ENCODE results near the gene LMX1B.

LMX1B gene

DNA sequence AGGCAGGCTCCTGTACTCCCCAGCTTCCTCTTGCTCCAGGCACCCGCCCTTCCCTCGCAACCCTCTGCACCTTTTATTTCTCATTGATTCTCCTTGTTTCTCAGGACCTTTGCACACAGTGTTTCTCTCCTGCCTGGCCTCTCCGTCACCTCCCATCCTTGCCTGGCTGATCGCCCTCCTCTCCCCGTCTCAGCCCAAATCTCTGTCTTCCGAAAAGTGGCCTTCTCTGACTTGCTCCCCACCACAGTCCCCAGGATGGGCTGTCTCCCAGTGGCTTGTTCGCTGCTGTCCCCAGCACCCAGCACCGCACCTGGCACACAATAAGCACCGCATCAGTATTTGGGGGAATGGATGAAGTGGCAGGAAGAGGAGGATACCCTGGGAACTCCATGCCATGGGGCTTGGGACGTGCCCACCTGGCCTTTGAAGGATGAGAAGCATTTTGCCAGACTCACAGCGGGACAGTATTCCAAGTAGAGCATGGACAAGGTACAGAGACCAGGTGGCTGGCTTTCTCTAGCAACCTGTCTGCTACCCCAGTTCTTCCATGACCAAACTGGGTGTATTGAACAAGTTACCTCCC is 62.5 kb downstream of the LMX1B start:
- Histone ChIP-seq H3K4me3 (replicated peaks; ENCODE audit: insufficient read depth, low read length) (no peak overlapping the region), H3K27ac (replicated peaks) (no peak overlapping the region), H3K27me3 (ENCODE audit: insufficient read depth, poor library complexity, severe bottlenecking) (peaks cover 54% of the 10 kb centered on the region)
- DNase-seq (ENCODE audit: low read depth in 1 of 2, low spot score in 1 of 2), result no peak
- TF ChIP-seq, protein P1, sequence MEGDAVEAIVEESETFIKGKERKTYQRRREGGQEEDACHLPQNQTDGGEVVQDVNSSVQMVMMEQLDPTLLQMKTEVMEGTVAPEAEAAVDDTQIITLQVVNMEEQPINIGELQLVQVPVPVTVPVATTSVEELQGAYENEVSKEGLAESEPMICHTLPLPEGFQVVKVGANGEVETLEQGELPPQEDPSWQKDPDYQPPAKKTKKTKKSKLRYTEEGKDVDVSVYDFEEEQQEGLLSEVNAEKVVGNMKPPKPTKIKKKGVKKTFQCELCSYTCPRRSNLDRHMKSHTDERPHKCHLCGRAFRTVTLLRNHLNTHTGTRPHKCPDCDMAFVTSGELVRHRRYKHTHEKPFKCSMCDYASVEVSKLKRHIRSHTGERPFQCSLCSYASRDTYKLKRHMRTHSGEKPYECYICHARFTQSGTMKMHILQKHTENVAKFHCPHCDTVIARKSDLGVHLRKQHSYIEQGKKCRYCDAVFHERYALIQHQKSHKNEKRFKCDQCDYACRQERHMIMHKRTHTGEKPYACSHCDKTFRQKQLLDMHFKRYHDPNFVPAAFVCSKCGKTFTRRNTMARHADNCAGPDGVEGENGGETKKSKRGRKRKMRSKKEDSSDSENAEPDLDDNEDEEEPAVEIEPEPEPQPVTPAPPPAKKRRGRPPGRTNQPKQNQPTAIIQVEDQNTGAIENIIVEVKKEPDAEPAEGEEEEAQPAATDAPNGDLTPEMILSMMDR (IDR thresholded peaks at IDR 0.05; ENCODE audit: insufficient read depth, low read length), result no peak
- TF ChIP-seq, protein P2, sequence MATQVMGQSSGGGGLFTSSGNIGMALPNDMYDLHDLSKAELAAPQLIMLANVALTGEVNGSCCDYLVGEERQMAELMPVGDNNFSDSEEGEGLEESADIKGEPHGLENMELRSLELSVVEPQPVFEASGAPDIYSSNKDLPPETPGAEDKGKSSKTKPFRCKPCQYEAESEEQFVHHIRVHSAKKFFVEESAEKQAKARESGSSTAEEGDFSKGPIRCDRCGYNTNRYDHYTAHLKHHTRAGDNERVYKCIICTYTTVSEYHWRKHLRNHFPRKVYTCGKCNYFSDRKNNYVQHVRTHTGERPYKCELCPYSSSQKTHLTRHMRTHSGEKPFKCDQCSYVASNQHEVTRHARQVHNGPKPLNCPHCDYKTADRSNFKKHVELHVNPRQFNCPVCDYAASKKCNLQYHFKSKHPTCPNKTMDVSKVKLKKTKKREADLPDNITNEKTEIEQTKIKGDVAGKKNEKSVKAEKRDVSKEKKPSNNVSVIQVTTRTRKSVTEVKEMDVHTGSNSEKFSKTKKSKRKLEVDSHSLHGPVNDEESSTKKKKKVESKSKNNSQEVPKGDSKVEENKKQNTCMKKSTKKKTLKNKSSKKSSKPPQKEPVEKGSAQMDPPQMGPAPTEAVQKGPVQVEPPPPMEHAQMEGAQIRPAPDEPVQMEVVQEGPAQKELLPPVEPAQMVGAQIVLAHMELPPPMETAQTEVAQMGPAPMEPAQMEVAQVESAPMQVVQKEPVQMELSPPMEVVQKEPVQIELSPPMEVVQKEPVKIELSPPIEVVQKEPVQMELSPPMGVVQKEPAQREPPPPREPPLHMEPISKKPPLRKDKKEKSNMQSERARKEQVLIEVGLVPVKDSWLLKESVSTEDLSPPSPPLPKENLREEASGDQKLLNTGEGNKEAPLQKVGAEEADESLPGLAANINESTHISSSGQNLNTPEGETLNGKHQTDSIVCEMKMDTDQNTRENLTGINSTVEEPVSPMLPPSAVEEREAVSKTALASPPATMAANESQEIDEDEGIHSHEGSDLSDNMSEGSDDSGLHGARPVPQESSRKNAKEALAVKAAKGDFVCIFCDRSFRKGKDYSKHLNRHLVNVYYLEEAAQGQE (IDR thresholded peaks at IDR 0.05; ENCODE audit: insufficient replicate concordance, low read depth), result no peak
- TF ChIP-seq POLR2AphosphoS5 (IDR thresholded peaks at IDR 0.05; ENCODE audit: low read depth) (no peak), GABPA (IDR thresholded peaks at IDR 0.05; ENCODE audit: low read depth) (no peak), SPI1 (IDR thresholded peaks at IDR 0.05; ENCODE audit: borderline replicate concordance, low read depth) (no peak)

DNA sequence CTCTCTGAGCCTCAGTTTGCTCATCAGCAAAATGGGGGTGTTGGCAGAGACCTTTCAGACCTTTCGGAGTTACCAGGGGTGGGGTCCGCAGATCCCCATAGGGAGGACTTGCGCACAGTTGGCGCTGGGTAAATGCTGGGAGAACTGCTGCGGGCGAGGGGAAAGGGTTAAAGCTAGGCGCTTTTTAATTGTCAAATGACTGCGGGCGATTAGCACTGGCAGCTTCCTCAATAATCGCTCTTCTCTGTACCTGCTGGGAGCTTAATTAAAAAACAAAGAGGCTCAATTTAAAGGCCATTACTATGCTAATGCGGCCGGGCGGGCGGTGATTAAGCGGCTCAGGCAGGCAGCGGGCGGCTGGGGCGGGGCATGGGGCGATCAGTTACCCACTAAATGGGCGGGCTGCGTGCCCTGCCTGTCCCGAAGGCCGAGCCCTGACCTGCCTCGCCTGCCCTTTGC is 63.0 kb downstream of the LMX1B start:
- Histone ChIP-seq H3K4me3 (replicated peaks; ENCODE audit: insufficient read depth, low read length) (no peak overlapping the region), H3K27me3 (ENCODE audit: insufficient read depth, poor library complexity, severe bottlenecking) (peaks cover 54% of the 10 kb centered on the region), H3K27ac (replicated peaks) (no peak overlapping the region)
- no peak for DNase-seq (ENCODE audit: low read depth in 1 of 2, low spot score in 1 of 2)
- TF ChIP-seq GABPA (IDR thresholded peaks at IDR 0.05; ENCODE audit: low read depth) (no peak), POLR2AphosphoS5 (IDR thresholded peaks at IDR 0.05; ENCODE audit: low read depth) (no peak), SPI1 (IDR thresholded peaks at IDR 0.05; ENCODE audit: borderline replicate concordance, low read depth) (no peak)
- TF ChIP-seq, protein P1 (IDR thresholded peaks at IDR 0.05; ENCODE audit: insufficient read depth, low read length), result no peak
- TF ChIP-seq, protein P2 (IDR thresholded peaks at IDR 0.05; ENCODE audit: insufficient replicate concordance, low read depth), result no peak

DNA sequence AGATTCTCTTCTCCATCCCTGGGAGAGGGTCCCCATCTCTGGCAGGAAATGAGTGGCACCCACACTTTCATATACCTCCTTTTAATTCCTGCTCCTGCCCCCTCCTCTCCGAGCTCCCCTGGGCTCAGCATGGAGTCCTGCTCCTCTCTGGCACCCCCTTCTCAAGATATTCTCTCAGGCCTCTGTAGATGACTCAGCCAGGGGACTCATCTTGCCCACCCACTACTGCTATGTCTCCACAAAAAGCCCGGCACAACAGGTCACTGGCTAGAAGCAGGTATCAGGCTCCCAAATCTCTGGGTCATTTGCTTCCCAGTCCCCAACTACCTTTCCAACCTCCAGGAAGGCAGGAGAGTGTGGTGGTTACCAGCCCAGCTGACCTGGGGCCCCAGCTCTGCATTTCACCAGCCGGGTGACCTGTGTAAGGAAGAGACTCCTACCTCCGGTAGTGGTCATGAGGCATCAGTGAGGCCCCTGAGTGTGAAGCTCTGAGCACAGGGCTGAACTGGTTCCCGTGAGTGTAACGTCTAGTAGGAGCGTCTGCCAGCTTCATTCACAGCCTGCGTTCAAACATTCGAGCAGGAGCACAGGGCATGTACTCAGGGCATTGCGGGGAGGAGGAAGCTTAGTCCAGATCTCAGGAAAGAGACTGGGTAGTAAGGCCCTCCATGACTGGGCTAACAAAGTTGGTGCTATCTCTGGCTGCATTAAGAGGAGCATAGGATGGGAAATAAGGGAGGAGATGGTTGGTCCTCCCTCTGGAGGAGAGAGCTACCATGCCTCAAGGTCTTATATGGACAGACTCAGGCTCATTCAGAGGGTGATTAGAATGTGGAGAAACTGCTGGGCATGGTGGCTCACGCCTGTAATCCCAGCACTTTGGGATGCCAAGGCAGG is 63.7 kb downstream of the LMX1B start:
- Histone ChIP-seq H3K27ac (replicated peaks) (no peak overlapping the region), H3K4me3 (replicated peaks; ENCODE audit: insufficient read depth, low read length) (no peak overlapping the region), H3K27me3 (ENCODE audit: insufficient read depth, poor library complexity, severe bottlenecking) (peaks cover 53% of the 10 kb centered on the region)
- DNase-seq (ENCODE audit: low read depth in 1 of 2, low spot score in 1 of 2), result no peak
- TF ChIP-seq, protein P2 (IDR thresholded peaks at IDR 0.05; ENCODE audit: insufficient replicate concordance, low read depth), result no peak
- TF ChIP-seq GABPA (IDR thresholded peaks at IDR 0.05; ENCODE audit: low read depth) (no peak), POLR2AphosphoS5 (IDR thresholded peaks at IDR 0.05; ENCODE audit: low read depth) (no peak), SPI1 (IDR thresholded peaks at IDR 0.05; ENCODE audit: borderline replicate concordance, low read depth) (no peak)
- TF ChIP-seq, protein P1 (IDR thresholded peaks at IDR 0.05; ENCODE audit: insufficient read depth, low read length), result no peak
